SW480 (cell line): Measurements from ENCODE around the gene SUN1.
A peak's percentile ranks its signal among the peaks of the same experiment; 100 is the strongest.
"Not testable (repeated sequence)": the region's sequence is repeated elsewhere in the genome, so short reads cannot be mapped to it uniquely, and the experiment has no call there.

Experiments used
- DNase-seq: peaks from one replicate; pipeline ENCODE4 v3.0.0-alpha.2; 2016; ENCODE audit warnings: low spot score

Gene SUN1

DNA sequence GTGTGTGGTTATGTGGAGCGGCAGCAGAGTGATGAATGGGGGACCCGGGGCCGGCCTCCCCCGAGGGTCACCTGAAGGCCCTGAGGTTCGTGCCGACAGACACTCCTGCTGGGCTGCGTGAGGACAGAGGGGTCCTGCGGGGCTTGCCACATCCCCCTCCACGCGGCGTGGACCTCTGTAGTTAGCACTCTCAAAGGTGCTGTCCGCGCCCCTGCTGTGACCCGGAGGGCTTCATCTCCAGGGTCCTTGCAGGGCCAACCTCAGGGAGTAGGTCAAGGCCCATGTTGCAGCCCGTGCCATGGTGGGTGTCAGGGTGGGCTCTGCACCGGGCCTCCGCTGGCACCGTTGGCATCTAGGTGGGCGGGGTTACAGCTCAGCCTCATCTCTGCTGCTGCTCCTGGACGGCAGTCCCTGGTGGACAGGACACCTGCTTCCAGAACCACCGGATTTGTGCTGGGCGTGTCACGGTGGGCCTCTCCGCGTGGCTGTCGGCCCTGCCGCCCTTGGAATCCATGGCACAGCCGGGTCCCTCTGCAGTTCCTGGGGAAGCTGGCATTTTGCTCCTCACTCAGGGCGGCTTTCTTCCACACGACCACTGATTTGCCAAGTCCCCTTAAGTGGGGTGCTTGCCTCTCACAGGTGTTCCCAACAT lies 24.3 kb downstream of the SUN1 start:
- DNase-seq: no peak

DNA sequence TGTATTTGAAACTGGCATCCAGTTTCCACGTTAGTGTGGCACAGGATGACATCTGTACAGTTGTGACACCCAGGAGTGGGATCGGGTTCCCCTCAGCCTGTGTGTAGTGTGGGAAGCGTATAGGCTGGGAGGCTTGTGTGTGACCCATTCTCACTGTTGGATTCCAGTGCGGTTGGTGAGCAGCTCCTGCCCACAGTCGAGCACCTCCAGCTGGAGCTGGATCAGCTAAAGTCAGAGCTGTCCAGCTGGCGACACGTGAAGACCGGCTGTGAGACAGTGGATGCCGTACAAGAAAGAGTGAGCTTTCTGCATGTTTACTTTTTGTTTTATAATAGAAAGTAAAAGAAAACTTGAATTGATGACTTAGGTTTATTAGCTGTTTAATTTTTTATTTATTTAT lies 25.4 kb downstream of the SUN1 start:
- no peak for DNase-seq

DNA sequence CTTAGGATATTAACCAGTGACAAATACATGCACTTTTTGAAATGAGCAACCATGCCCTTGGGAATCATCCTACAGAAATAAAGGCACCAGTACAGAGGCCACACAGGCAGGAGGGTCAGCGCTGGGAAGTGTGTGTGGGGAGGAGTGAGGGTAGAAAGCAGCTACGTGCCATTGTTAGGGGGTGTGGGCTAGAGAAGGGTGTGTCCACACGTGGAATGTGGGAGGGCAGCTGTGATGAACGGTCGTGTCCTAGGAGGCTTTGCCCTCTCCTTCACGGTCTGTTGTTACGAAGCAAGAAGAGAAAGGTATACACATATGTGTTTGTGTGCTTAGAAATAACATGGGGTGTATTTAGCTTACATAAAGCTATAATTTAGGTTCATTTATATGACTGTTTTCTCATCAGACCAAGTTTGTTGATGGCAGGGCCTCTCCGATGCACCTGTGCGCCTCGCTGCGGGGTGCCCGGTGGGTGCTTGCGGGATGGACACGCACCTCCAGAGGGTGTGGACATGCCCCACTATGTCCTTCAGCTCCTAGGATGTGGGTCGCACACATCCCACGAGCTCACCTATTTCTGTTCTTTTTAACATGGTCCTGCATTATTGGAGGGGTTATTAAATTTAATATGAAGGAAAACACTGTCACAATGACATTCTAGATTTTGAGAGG lies 27.2 kb downstream of the SUN1 start:
- DNase-seq: peak; percentile 45

DNA sequence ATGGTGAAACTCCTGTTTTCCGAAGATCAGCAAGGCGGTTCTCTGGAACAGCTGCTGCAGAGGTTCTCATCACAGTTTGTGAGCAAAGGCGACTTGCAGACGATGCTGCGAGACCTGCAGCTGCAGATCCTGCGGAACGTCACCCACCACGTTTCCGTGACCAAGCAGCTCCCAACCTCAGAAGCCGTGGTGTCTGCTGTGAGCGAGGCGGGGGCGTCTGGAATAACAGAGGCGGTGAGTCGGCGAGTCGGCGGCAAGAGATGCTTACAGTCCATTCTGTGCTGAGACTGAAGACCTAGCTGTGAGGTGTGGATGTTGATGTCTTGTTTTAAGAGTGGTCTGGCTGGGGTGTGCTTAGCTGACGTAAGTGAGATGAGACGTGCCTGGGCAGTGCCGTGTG lies 27.9 kb downstream of the SUN1 start:
- no peak for DNase-seq

DNA sequence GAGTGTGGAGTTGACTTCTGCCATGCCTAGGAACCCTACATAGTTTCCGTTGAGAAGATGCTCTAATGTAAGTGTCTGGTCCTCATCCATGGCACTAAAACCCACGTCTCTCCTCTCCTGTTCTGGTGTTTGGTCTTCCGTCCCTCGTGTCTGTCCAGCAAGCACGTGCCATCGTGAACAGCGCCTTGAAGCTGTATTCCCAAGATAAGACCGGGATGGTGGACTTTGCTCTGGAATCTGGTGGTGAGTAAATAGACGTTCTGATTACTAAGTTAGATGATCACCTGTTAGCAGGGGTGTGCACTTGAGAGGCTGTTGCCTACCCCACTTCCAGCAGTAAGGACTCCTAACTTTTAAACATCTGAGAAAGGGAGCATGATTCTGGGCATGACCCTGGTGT lies 28.9 kb downstream of the SUN1 start:
- DNase-seq: no peak

DNA sequence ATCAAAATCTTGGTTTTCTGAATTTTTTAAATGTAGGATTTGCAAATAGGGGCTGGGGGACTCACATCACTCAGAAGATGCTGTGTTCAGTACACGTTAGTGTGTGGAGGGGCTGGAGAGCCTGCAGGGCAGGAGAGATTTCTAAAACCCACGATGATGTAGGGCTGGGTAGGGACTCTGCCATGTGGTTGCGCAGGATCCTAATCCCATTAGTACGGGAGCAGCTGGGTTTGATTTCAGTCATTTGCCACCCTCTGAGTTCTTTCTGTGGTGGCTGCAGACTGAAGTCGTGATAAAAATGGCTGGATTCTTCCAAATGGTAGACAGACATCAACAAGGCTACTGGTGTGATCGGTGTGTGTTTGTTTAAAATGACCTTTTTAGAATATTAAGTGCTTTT lies 29.9 kb downstream of the SUN1 start:
- DNase-seq: no peak

DNA sequence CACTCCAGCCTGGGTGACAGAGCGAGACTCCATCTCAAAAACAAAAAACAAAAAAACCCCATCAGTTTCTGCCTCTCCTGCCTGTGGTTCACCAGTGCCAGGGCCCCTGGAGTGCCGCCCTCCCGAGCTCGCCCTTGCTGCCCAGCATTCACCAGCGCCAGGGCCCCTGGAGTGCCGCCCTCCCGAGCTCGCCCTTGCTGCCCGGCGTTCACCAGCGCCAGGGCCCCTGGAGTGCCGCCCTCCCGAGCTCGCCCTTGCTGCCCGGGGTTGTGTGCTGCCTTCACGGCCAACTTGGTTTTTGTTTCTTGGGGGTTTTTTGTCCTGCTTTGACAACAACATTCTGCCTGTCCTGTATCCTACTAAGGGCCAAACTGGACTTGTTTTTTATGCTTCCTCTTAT lies 30.8 kb downstream of the SUN1 start:
- no peak for DNase-seq

DNA sequence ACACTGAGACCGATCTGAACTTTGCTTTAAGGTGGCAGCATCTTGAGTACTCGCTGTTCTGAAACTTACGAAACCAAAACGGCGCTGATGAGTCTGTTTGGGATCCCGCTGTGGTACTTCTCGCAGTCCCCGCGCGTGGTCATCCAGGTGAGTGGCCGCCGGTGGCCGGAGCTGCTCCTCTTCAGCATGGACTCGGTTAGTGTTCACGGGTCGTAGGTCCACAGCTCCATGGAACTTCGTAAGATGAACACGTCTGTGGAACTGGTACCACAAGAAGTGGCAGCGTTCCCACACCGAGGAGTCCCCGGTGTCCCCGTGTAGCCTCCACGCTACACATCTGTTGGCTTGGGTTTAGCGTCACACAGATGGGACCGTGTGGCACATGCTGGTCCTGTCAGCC lies 33.6 kb downstream of the SUN1 start:
- no peak for DNase-seq

DNA sequence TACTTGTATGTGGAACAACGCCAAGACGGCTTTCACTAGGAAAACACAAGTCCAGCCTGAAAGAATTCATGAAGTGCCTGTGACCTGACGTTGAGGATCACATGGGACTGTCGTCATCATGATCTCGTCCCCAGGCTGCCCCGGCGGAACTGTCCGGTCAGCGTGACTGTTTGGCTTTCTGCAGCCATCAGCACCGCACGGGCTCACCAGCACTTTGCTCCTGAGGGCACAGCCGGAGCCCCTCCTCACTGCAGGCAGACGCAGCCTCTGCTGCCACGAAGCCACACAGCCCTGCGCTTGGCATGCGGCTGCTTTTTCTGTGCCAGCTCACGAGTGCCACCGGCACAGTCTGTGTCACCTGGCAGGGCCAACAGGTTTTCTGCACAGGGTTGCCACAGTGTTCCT lies 34.7 kb downstream of the SUN1 start:
- no peak for DNase-seq

DNA sequence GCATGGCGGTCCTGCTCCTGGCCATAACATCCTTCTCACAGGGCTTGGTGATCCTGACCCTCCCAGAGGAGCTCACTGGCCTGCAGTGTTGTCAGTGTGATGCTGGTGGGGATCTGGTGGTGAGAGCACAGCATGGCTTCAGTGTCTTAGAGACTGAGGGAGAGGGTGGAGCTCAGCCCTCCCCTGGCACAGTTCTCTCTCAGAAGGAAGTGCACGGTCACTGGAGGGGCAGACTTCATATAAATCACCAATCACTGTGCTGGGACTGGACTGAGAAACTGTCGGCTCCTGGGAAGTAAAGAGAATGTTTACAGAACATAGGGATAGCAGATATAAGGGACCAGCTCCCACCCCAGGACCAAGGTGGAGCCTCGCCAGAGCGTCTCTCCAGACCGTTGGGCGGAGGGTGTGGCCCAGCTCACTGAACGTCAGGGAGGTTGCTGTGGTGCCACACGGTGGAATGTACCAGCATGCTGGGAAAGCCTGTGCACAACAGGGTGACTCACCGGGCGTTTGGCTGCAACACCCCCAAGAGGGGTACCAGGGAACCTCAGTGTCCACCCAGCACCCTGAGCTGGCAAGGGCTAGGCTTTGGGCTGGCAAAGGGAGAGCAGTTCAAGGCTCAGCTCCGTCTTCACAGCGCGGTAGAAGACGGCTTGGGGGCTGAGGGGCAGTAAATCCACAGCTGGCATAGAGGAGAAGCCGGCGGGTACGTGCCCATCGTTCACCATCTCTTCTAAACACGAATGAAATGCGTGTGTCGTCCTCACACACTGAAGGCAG lies 35.3 kb downstream of the SUN1 start:
- DNase-seq: peak; percentile 54

DNA sequence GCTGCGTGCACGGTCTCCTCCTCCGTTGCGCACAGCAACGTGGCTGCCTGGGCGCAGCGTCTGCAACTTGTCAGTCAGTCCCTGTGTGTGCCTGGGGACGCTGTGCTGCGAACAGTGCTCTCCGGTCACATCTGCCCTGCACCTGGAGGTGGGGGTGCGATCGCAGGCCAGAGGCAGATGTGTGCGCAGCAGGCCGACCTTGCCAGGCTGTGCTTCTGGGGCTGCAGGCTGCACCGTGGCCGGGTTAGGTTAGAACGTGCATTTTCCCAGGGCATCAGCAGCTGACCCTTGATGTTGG lies 35.9 kb downstream of the SUN1 start:
- no peak for DNase-seq

DNA sequence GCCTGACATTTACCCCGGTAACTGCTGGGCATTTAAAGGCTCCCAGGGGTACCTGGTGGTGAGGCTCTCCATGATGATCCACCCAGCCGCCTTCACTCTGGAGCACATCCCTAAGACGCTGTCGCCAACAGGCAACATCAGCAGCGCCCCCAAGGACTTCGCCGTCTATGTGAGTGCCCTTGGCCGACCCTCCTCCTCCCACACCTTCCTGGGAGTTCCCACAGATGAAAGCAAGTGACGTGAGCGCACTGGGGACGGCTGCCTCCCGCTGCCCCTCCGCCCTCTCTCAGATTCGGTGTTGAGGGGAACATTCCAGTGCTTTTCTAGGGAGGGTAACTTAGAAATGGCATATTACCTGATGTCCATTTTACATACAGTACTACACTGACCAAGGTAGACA lies 37.1 kb downstream of the SUN1 start:
- no peak for DNase-seq

DNA sequence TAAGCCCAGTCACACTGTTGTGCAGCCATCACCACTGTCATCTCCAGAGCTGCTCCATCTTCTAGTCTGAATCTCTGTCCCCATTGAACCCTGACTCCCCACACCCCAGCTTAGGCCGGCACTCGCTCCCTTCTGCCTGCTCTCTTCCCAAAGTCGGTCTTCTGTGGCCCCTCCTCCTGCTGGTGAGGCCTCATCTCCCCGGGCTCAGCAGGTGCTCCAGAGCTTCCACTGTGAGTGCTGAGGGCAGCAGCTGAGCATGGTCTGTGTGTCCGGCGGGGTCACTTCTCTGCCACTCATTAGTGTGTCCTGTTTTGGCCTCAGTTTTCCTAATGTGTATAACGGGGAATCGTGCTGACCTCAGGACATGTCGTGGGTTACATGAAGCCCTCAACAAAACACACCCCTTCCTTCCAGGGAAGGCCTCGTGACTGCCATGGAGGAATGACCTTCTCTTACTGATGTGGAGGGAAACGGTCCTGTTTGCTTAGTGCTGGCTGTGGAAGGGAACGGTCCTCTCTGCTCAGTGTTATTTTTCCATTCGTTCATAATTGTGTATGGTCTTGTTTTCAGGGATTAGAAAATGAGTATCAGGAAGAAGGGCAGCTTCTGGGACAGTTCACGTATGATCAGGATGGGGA lies 39.7 kb downstream of the SUN1 start:
- DNase-seq: no peak

DNA sequence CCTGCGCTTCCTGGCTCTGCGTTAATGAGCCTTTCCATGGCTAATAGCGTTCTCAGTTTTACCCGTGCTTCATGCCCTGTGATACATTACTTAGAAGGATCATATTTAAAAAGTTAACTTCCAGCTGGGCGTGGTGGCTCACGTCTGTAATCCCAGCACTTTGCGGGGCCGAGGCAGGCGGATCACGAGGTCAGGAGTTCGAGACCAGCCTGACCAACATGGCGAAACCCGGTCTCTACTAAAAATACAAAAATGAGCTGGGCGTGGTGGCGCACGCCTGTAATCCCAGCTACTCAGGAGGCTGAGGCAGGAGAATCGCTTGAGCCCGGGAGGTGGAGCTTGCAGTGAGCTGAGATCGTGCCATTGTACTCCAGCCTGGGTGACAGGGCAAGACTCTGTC lies 40.4 kb downstream of the SUN1 start:
- not testable (repeated sequence) for DNase-seq

DNA sequence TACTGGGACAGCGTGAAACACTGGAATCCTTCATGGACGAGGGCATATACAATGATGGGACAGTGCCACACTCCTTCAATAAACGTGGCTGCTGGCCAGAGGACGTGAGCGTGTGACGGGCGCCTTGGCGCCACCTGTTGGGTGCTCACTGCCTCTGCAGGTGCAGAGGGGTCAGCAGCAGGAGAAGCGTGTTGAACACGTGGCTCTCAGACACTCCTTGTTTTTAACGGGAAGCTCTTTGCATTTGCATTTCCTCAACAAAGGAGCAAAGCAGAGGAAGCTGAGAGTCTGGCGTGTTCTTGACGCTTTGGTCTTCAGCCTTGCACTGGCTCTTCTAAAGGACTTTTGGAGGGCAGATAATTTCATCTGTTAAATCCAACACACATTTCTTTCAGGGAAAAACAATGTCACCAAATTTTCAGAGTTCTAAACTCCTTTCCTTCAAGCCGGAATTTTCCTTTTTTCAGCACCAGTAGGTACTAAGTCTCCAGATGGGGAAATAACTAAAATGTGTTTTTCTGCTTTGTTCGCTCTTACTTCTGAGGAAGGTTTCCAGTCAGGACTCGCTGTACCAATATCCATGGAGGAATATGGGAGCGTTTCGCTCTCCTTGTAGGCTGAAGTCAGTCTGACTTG lies 41.2 kb downstream of the SUN1 start:
- DNase-seq: peak; percentile 91

DNA sequence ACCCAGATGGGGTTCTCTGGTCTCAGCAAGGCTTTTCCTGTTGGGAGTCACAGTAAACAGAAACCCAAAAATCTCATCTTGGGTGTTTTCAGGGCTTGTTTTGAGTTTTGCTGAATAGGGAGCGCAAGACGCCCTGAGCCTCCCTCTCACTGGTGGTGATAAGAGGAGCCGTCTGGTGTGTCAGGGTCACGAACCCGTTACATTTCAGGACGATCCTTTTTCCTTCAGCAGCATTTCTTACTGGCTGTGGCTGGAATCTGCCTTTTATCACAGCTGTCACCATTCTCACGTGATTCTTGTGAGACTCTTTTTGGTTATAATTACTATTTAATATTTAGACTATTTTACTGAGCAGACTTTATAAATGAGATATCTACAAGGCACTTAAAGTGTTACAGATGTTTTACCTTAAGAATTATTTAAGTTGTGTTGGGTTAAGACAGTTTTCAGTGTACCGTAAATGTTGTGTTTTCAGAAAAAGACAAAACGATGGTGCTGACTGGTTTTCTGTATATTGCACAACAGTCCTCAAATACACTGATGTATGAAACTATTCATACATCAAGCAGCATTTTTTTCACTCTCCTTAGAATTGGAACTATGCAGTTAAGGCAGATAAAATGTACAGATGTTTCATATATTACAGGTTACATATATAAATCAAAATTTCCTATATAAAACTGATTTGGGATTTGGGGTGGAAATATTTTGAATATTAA lies 41.9 kb downstream of the SUN1 start:
- no peak for DNase-seq

DNA sequence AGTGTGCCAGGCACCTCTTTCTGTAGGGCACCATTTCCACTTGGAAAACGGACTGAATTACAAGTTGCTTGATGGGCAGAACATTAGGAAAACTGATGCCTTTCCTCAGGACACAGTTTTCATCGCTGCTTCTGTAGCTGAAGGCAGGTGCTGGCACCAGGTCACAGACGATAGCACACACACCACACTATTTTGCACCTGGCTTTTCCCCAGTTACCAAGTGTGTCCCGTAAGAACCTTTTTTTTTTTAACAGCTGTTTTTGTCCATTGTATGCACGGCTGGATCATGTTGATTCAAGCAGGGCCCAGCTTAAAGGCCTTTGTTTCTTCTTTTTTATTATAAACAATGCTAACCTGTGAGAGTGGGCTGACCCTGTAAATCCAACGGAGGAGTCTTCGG lies 42.8 kb downstream of the SUN1 start:
- no peak for DNase-seq

DNA sequence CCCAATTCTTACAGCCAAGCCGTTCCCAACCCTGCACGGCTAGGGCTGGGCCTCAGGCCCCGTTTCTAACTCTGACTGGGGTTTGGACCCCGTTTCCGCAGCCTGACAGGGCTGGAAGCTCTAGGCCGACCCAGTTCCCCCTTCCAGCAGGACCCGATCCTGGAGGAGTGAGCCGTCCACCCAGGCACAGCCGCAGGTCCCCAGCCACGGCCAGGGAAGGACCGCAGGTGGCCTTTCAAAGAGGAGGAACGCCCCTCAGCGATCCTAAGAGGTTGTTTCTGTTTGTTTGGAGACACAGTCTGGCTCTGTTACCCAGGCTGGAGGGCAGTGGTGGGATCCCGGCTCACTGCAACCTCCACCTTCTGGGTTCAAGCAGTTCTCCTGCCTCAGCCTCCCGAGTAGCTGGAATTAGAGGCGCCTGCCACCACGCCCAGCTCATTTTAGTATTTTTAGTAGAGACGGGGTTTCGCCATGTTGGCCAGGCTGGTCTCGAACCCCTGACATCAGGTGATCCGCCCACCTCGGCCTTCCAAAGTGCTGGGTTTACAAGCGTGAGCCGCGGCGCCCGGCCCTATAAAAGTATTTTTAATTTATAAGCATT lies 43.3 kb downstream of the SUN1 start:
- DNase-seq: no peak

DNA sequence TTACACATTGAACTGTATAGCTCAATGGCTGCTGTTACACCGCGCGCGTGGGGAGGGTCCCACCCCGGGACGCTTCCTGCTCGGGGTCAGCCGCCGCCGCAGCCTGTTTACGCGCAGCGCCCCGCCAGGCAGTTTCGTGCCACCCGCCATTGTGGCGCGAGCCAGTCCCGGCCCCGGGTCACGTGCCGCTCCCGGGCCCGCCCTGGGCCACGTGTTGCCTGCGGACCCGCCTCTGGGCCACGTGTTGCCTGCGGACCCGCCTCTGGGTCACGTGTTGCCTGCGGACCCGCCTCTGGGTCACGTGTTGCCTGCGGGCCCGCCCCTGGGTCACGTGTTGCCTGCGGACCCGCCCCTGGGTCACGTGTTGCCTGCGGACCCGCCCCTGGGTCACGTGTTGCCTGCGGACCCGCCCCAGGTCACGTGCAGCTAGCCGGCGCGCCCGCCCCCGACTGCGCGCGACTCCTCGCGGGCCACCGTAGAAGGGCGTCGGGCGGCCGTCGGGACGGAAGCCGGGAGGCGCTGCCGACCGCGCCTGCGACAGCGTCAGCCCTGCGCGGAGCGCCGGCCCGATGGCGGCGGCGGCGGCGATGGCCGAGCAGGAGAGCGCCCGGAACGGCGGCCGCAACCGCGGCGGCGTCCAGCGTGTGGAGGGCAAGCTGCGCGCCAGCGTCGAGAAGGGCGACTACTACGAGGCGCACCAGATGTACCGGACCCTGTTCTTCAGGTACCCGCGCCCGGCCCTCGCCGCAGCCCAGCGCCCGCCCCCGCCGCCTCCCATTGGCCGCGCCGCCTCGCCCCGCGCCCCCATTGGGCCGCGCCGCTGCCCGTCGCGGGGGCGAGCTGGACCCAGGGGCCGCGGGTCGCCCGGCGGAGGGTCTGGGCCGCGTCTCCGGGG lies 44.0 kb downstream of the SUN1 start, which contains the start of gene GET4:
GET4 (plus strand) TSS at position 478 of the 895 bp plus-strand sequence; CDS start at position 570, 92 bp downstream.
- peak; percentile 95 for DNase-seq

DNA sequence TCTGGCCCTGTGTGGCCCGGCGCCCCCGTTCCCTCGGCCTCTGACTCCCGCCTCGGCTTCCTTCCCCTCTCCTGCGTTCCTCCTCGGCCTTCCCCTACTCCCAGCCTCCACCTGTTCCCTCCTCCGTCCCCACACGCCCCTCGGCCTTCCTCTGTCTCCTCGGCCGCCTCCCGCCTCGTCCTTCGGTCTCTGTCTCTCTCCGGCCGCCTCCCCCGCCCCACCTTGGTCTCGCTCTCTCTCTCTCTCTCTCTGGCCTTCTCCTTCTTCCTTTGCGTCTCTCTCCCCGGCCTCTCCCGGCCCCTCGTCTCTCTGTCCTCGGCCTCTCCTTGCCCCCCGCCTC lies 44.7 kb downstream of the SUN1 start:
- DNase-seq: peak; percentile 71
